Measurements from ENCODE around the gene SNN. TPM values are rescaled to one million over a fixed set of nuclear protein-coding genes. Genes with fewer than 3 reads are reported as not detected.

SNN gene
- total and polyA plus RNA-seq, 9 of the 15 experiments (the other 6 are each of a cell fraction or from before 2014, with no cell fraction given), result 0.07 to 2.9 (median 1.9) TPM

GRCh38 chr16:11681556-11681955 lies 13.3 kb downstream of the SNN start (continued):
- peak; percentile 54 for TF ChIP-seq MYC (IDR thresholded peaks at IDR 0.05; ENCODE audit: low read depth, low read length)
- TF ChIP-seq MYC (CRISPR knock-in tag; IDR thresholded peaks at IDR 0.05; ENCODE audit: borderline replicate concordance, low read depth), result no peak
- TF ChIP-seq FOXA3 (CRISPR knock-in tag; conservative IDR thresholded peaks at IDR 0.05 in 1 of 2, IDR thresholded peaks at IDR 0.05 in 1 of 2), result no peak
- TF ChIP-seq ZNF23 (CRISPR knock-in tag; IDR thresholded peaks at IDR 0.05), result no peak
- peak; percentile 78 for TF ChIP-seq CEBPB (tag; IDR thresholded peaks at IDR 0.05)
- no peak for TF ChIP-seq NFATC3 (IDR thresholded peaks at IDR 0.05)
- TF ChIP-seq SMAD1 (IDR thresholded peaks at IDR 0.05; ENCODE audit: low read depth, low read length, partially characterized antibody), result no peak
- TF ChIP-seq ARID1B (IDR thresholded peaks at IDR 0.05), result no peak
- TF ChIP-seq, protein P1, sequence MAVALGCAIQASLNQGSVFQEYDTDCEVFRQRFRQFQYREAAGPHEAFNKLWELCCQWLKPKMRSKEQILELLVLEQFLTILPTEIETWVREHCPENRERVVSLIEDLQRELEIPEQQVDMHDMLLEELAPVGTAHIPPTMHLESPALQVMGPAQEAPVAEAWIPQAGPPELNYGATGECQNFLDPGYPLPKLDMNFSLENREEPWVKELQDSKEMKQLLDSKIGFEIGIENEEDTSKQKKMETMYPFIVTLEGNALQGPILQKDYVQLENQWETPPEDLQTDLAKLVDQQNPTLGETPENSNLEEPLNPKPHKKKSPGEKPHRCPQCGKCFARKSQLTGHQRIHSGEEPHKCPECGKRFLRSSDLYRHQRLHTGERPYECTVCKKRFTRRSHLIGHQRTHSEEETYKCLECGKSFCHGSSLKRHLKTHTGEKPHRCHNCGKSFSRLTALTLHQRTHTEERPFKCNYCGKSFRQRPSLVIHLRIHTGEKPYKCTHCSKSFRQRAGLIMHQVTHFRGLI (CRISPR knock-in tag; IDR thresholded peaks at IDR 0.05), result no peak
- TF ChIP-seq ZNF407 (IDR thresholded peaks at IDR 0.05; ENCODE audit: low read depth), result no peak
- no peak for TF ChIP-seq HDAC3 (IDR thresholded peaks at IDR 0.05; ENCODE audit: borderline replicate concordance, partially characterized antibody)
- TF ChIP-seq POLR3G (IDR thresholded peaks at IDR 0.05; ENCODE audit: extremely low read depth, insufficient read length, insufficient replicate concordance), result no peak
- TF ChIP-seq JUND (IDR thresholded peaks at IDR 0.05; ENCODE audit: borderline replicate concordance, low read depth, low read length), result 0 out of 2 replicates have a peak, but pooled peaks have one; percentile 32
- TF ChIP-seq JUND (tag; IDR thresholded peaks at IDR 0.05; ENCODE audit: borderline replicate concordance, low read depth, low read length), result no peak
- peak; percentile 60 for TF ChIP-seq CTBP1 (IDR thresholded peaks at IDR 0.05; ENCODE audit: borderline replicate concordance)
- no peak for TF ChIP-seq ATF1 (CRISPR knock-in tag; IDR thresholded peaks at IDR 0.05)
- no peak for TF ChIP-seq ATF1 (tag; IDR thresholded peaks at IDR 0.05)
- TF ChIP-seq NFIC (IDR thresholded peaks at IDR 0.05), result peak; percentile 79

Data from K562 (cell line).